ENCODE data around the gene LZTR1.
"Not testable (repeated sequence)": the region's sequence is repeated elsewhere in the genome, so short reads cannot be mapped to it uniquely, and the experiment has no call there.

The LZTR1 gene

GRCh38 chr22:21032037-21032867 is 50.2 kb downstream of the LZTR1 start, which contains the start of gene SLC7A4:
Gene SLC7A4, minus strand, starts transcription at chr22:21032561. Its CDS starts 749 bp downstream, at chr22:21031812.
- DNase-seq (ENCODE audit: low read depth in 2 of 3, low spot score in 1 of 3): no peak

DNA sequence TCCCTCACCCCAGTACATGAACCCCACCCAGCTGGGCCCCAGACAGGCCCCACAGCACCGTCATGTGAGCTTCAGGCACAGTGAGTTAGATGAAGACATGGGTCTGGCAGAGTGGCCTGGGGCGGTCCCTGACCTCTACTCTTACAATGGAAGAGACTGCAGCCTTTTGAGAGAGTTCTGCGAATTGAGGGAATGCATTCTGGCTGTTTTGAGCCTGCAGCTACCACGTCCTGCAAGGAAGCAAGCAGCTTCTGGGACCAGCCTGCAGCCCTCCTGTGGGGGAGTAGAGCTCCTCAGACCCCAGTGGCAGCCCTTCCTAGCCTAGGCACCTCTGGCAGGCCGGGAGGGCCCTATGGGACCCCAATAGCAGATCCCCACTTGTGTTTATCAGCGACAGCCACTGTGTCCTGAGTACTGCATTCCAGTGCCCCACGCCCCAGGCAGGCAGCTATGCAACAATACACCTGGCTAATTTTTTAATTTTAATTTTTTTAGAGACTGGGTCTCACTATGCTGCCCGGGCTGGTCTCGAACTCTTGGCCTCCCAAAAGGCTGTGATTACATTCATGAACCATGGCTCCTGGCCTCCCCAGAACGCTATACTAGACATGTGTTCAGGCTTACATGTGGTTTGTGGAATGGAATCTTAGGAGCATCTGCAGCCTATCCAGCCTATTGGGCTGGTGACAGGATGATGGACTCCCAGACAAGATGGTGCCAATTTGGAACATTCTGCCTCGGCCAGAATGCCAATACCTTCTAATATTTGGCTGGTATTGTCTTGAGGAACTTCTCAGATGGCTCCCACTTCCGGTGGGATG is 51.0 kb downstream of the LZTR1 start:
- no peak for DNase-seq (ENCODE audit: low read depth in 2 of 3, low spot score in 1 of 3)

DNA sequence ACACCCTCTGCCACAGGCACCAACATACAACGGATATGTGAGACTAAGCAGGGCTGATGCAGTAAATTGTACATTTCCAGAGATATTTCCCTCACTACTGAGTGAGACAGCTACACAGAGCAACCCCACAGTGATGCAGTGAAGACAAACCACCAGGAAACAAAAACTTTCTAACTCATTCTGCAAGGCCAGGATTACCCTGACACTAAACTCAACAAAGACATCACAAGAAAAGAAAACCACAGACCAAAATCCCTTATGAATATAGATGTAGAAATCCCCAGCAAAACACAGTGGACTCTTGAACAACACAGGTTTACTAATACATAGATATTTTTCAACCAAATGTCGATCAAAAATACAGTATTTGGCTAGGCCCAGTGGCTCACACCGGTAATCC is 51.8 kb downstream of the LZTR1 start:
- DNase-seq (ENCODE audit: low read depth in 2 of 3, low spot score in 1 of 3): no peak

GRCh38 chr22:21034989-21035388 is 52.9 kb downstream of the LZTR1 start:
- DNase-seq (ENCODE audit: low read depth in 2 of 3, low spot score in 1 of 3): no peak

GRCh38 chr22:21038405-21038804 is 56.3 kb downstream of the LZTR1 start:
- no peak for DNase-seq (ENCODE audit: low read depth in 2 of 3, low spot score in 1 of 3)

- not testable (repeated sequence) for DNase-seq (ENCODE audit: low read depth in 2 of 3, low spot score in 1 of 3)
These were observed 57.1 kb downstream of the LZTR1 start for GRCh38 chr22:21039158-21039557.

DNA sequence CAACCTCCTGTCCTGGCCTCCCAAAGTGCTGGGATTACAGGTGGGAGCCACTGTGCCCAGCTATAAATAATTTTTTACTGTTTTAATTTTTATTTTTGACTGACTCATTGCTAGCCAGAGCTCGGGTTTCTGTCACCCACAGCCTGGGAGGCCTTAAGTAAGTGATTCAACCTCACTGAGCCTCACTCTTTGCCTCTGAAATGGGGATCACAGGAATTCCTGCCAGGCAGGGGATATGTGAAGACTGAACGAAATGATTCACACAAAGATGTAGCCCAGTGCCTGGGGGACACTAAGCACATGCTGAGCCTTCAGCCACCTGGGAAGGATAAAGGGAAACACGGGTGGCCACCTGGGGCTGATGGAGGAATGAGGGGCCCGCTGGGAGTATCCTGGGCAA is 59.8 kb downstream of the LZTR1 start:
- no peak for DNase-seq (ENCODE audit: low read depth in 2 of 3, low spot score in 1 of 3)

GRCh38 chr22:21042978-21043859 is 61.1 kb downstream of the LZTR1 start:
- DNase-seq (ENCODE audit: low read depth in 2 of 3, low spot score in 1 of 3): no peak

GRCh38 chr22:21043860-21044535 is 61.9 kb downstream of the LZTR1 start:
- DNase-seq (ENCODE audit: low read depth in 2 of 3, low spot score in 1 of 3): no peak

- no peak for DNase-seq (ENCODE audit: low read depth in 2 of 3, low spot score in 1 of 3)
These were observed 63.0 kb downstream of the LZTR1 start for GRCh38 chr22:21044931-21045584.

DNA sequence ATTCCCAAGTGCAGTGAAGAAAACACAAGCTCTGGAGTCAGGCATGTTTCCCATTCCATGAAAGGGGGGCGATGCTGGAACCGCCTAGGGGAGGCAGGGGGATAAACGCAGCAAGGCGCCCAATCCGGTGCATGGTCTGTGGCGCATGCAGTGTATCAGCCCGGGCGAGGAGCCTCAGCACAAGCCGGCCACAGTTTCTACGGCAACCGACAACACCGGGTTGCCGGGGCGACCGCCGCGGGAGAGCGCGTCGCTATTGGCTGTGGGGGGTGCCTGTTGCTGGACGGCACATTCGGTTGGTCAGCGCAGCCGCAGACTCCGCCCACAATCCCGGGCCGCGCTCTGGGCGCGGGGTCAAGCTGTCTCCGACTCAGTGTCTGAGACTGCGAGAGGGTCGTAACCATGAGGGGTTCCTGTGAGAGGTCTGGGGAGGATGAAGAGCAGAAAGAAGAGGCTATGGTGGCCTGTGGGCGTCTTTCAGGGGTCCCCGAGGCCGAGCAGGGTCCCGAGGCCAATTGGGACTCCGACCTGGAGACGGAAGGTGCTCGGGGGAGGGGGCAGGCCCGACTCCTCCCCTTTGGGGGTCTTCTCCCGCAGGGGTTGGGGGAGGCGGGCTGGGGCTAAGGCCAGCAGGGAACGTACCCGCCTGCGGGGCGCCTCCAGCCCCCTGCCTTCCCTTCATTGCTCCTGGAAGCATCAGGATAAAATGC is 63.6 kb downstream of the LZTR1 start, which contains the start of gene LRRC74B:
Gene LRRC74B, plus strand, starts transcription at position 362 of the 710 bp plus-strand sequence. Its CDS starts 41 bp downstream, at position 403.
- peak; percentile 48 to 72 (median 56) for DNase-seq (ENCODE audit: low read depth in 2 of 3, low spot score in 1 of 3)

DNA sequence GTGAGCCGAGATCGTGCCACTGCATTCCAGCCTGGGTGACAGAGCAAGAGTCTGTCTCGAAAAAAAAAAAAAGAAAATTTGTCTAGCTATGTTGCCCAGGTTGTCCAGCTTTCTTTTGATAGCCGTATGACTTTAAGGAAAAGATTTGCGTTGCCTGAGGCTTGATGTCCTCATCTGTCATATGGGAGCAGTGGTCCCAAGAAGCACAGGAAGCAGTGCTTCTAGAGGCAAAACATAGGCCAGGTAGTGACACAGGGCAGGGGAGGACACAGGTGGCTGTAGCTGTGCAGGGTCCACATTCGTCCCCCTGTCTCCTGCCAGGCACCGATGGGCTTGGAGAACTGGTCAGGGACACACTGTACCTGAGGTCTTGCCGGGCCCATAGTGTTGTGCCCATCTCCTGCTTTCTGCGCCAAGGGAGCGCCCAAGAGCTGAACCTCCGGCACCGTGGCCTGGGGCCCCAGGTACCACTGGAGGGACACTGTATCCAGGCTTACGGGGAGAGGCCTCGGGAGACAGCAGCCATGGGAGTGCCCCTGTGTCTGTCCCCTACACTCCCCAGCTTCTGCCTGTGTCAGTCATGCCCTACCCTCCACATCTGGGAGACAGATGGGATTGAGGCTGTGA is 65.1 kb downstream of the LZTR1 start:
- DNase-seq (ENCODE audit: low read depth in 2 of 3, low spot score in 1 of 3): no peak

DNA sequence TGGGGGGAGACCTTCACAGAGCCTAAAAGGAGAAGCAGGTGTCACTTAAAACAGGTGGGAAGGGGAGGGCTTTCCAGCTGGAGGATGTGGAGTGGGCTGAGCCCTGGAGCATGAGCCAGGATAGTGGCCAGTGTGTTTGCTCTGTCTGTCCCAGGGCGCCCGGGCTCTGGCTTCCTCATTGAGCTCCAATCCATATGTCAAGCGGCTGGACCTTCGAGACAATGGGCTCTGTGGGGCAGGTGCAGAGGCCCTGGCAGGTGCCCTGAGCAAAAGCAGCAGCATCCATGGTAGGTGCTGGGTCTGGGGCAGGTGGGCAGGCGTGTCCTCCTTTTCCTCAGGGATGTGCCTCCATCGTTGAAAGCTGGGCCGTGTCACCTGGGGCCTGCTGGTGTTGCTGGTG is 65.6 kb downstream of the LZTR1 start:
- no peak for DNase-seq (ENCODE audit: low read depth in 2 of 3, low spot score in 1 of 3)

- DNase-seq (ENCODE audit: low read depth in 2 of 3, low spot score in 1 of 3): not testable (repeated sequence)
These were observed 66.4 kb downstream of the LZTR1 start for GRCh38 chr22:21048448-21048847.

All from stimulated activated CD4-positive, alpha-beta T cell treated with anti-CD3 and anti-CD28 coated beads, Interleukin-12 subunit alpha, Interleukin-12 subunit beta, amount 100 ng/mL, for 48 hours (primary cell).